Amniotic stem cell (primary cell): Measurements from ENCODE around the gene PTHLH.
A peak's percentile ranks its signal among the peaks of the same experiment; 100 is the strongest.

Experiments
- DNase-seq: peaks from one replicate; lab custom pipeline; 2025; lab: John Stamatoyannopoulos, UW

PTHLH gene

GRCh38 chr12:27937768-27938167 is 34.8 kb downstream of the PTHLH start:
- DNase-seq = no peak

- DNase-seq = no peak
These were observed 36.3 kb downstream of the PTHLH start for GRCh38 chr12:27936196-27936595.

GRCh38 chr12:27934276-27934675 is 38.3 kb downstream of the PTHLH start:
- no peak for DNase-seq

DNA sequence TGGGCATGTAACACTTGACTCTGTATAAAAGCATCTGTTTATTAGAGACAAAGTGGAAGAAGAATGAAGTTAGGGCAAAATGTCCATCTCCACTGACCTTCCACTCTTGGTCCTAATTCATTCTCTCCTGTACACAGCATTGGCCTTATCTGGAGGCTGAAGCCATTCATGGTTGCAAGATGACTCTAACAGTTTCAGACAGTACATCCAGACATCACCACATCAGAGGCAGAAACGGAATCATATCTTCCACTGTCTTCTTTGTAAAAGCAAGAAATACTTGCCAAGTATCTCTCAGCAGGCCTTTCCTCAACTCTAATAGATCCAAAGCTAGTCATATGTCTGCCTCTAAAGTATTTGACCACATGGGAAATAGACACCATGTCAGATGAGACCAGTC is 41.1 kb downstream of the PTHLH start:
- DNase-seq = no peak

GRCh38 chr12:27927347-27927746 is 45.2 kb downstream of the PTHLH start:
- no peak for DNase-seq

DNA sequence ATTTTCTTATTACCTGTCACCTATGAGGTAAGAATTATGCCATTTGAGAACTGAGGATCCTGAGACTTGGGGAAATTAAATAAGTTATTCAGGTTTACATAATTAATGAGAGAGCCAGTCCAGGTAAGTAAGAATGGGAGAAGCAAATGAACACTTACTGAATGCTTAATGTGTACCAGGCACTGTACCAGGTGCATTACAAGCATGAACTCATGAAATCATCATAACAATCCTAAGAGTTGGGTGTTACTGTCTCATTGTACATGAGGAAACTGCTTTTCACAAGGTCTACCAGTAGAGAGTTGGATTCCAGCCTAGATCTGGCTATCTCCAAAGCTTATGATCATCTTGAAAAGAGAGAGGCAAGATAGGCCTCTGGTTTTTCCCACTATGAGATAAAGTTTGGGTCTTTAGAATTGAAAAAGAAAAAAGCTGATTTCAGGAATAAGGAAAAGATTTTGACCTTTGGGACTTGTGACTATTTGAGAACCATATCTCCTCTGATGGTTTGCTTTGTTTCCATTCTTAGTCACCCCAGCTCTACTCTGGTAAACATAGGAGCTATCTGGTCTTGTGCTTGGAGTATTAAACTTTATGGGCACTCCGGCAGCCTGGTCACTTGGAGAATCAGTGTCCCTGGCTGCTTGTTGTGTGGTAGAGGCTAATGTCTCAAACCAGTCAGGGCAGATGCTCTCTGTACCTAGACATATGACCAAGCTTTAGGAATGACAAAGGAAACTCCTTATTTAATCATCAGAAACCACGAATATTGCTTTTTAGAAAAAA is 48.0 kb downstream of the PTHLH start:
- no peak for DNase-seq

- DNase-seq = peak; percentile 18
These were observed 49.9 kb downstream of the PTHLH start for GRCh38 chr12:27922531-27923139.

DNA sequence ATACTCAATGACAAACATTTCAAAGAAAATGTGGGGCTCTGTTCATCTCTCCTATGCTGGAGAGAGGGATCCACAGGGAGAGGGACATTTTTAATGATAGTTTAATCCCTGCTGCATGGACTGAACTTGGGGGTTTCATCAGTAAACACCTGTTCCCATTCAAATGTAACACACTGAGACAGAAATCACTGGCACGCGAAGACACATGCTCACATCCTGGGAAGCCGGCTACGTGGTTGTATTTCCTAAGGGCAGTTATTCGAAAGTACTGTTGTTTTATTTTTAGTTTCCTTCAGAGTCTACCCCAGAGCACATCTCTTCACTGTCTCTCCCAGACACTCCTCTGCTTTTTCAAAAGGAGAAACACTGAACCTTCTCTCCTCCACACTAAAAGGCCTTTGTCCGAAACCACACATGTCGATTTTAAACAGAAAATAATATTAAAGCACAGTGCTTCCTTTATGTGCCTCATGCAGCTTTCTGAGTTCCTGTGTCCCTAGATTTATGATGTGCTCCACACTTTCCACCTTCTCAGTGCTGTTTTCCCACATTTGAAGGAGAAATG is 52.8 kb downstream of the PTHLH start:
- no peak for DNase-seq

GRCh38 chr12:27915536-27915935 is 57.0 kb downstream of the PTHLH start:
- DNase-seq = no peak

DNA sequence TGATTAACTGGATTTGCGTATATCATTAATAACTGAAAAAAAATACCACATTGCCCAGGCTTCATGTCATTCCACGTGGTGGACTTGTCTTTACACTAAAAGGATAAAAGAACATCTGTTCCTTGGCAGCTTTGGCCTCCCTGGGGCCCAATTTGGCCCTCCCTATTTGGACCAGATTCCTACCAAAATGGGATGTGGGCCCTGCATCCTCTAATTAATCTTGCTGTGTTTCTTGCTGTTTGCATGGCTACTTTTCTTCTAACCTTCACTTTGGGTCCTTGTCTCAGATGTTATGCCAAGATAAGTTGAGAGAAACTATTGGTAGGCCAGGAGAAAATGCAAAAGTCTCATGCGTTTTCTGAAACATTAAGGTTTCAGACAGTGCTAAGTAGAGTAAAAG is 57.5 kb downstream of the PTHLH start:
- DNase-seq = no peak

DNA sequence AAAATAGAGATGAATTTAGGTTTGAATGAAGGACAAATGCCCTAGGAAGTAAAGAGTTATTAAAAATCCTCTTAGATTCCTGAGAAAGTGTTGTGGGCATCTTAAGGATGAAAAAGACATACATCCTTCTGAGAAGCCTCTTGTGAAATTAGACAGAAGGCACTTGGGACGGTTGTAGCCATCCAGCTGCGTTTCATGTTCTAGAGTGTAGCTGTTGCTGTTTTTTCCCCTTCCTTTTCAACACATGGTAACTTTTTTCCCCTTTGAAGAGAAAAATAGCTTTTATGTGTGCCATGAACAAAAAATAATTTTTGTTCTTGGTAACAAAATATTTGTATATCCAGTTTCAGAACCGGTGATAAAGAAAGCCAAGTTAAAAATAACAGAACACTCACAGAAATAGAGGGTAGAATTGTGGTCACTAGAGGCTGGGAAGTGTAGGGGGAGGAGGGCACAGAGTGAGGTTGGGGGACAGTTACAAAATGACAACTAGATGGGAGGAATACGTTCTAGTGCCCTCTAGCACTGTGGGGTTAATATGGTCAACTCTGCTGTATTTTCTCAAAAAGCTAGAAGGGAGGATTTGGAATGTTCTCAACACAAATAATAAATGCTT is 58.4 kb downstream of the PTHLH start:
- DNase-seq = no peak

- DNase-seq = no peak
These were observed 61.1 kb downstream of the PTHLH start for GRCh38 chr12:27911397-27911796.
